GM18909 (cell line): ENCODE results near the gene DDX43.
A peak's percentile ranks its signal among the peaks of the same experiment; 100 is the strongest.
"Not testable (repeated sequence)": the region's sequence is repeated elsewhere in the genome, so short reads cannot be mapped to it uniquely, and the experiment has no call there.

Source experiments
- ATAC-seq: cut with Tn5 transposase; IDR thresholded peaks from one replicate; pipeline ENCODE4 v1.9.1; 2021; ENCODE audit warnings: mild to moderate bottlenecking; ENCODE audit not compliant: unreplicated experiment, poor library complexity

Gene DDX43

DNA sequence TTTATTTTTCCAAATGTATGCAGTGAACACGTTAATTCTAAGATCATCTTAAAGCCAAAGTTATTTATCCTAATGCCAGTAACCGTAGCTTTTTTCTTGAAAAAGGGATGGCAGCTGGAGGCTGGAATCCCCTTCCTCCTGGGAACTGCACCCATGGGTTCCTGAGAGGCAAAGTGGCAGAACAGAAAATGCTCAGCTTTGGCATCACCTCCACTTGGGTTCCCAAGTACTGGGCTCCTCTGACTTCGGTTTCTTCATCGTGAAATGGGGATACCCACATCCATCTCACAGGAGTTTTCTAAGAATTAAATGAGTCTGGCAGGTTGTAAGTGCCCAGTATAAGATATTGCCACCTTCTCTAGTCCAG, 6.2 kb upstream of the DDX43 start:
- ATAC-seq = peak; percentile 25

DNA sequence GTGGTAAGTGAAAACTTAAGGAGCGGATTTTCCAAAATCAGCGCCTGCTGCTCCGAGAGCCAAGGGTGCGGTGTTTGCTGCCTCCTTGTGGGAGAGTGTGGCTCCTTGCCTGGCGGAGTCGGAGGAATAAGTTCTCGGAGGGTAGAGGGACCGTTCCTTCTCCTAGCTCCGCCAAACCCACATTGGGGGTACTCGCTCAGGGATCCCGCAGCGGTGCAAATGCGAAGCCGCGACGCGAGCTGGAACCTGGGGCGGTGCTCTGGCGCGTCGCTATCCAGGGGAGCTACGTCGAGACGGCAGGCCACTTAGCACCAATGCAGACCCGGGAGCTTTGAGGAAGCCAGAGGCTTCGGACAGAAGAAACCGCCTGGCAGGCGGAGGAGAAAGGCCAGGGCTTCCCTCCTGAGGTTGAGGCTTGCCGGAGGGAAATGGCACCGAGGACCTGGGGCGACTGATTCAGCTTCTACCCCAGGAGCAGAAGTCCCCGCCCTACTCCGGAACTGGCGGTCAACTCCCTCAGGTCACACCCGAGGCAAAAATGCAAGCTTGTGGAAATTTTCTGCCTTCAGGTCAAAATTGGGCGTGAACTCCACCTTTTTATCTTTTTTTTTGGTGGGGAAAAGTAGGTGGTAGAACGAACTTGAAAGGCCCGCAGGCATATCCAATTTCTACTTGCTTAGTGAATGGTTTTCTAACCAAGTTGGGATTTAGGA, 5.7 kb upstream of the DDX43 start:
- peak; percentile 87 for ATAC-seq

DNA sequence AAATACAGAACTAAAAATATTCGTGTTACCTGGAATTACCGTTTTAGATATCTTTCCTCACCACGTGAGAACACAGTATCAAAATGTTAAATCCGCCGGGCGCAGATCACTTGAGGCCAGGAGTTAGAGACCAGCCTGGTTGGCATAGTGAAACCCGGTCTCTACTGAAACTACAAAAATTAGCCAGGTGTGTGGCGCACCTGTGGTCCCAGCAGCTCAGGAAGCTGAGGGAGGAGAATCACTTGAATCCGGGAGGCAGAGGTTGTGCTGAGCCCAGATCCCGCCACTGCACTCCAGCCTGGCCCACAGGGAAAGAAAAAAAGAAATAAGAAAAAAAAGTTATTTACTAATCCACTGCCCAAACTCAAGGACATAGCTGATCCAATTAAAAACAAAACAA, 4.8 kb upstream of the DDX43 start:
- no peak for ATAC-seq

DNA sequence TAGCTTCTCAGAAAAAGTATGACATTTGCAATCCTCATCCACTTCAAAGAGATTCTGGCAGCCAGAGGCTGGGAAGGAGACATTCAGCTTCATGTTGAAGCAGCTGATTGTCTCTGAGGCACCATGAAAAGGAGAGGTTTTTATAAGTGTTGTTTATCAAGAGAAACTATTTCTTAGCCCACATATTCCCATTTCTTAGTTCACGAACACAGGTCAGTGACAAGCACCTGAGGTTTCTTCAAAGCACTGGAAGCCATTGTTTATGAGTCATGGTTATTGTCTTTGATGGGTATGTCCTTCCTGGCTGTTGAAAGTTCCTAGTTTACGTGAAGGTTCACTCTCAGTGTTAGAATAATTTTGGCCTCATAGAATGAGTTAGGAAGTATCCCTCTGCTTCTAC, 3.0 kb upstream of the DDX43 start:
- ATAC-seq = no peak

DNA sequence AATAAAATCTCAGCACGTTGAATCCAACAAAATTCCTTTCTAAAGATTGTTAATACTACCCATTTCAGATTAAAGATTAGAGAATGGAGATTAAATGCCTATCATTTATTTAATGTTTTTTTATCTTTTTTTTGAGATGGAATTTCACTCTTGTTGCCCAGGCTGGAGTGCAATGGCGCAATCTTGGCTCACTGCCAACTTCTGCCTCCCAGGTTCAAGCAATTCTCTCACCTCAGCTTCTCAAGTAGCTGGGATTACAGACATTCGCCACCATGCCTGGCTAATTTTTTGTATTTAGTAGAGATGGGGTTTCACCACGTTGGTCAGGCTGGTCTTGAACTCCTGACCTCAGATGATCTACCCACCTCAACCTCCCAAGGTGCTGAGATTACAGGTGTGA, 2.4 kb upstream of the DDX43 start:
- not testable (repeated sequence) for ATAC-seq

DNA sequence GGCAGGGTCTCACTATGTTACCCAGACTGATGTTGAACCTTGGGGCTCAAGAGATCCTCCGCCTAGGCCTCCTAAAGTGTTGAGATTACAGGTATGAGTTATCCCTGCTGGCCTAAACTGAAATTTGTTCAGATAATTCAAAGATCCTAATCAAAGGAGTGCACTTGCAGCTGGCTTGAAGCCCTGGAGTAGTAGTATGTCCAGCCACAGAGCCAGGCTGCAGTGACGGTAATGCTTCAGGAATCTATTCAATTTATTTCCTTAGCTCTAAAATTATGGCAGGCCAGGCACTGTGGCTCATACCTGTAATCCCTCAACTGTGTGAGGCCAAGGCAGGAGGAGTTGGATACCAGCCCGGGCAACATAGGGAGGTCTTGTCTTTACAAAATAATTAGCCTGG, 1.4 kb upstream of the DDX43 start:
- ATAC-seq = no peak

DNA sequence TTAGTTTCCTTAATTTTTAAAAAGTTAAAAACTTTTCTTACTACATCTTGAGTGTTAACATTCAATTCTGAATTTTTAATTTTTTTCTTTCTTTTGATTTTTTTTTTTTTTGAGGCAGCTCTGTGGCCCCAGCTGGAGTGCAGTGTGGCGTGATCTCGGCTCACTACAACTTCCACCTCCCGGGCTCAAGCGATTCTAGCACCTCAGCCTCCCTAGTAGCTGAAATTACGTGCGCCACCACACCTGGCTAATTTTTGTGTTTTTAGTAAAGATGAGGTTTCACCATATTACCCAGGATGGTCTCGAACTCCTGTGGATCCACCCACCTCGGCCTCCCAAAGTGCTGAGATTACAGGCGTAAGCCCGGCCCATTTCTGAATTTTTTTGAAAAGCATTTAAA, 1.2 kb downstream of the DDX43 start:
- ATAC-seq = no peak

DNA sequence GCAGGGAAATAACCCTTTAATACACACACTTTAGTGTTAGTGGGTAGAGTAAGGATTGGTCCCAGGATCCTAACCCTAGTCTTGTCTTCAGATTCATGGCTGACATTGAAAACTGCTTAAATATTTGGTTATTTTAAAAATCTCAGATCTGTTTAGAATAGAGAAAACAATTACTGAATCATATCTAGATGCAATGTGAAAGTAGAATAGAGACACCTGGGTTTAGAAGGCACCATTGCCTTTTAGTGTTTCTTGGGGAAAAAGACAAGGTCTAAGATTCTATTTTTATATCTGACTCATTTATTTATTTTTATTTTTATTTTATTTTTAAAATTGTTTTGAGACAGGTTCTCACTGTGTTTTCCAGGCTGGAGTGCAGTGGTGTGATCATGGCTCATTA, 6.0 kb downstream of the DDX43 start:
- ATAC-seq = no peak

DNA sequence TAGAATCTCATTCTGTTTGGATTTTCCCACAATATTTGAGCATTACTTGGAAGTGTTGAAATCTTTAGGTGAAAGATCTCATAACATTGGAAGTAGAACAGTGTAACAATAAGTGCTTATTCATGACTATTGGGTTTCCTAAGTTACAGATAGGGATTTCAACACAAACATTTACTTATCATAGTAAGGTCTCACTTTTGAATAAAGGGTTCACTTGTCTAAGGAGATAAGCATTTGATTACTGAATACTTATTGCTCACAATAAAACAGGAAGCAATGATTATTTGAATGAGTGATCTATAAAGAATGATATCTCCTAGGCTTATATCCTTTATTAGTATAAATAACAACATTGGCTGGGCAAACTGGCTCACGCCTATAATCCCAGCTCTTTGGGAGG, 14.8 kb downstream of the DDX43 start:
- ATAC-seq = no peak

DNA sequence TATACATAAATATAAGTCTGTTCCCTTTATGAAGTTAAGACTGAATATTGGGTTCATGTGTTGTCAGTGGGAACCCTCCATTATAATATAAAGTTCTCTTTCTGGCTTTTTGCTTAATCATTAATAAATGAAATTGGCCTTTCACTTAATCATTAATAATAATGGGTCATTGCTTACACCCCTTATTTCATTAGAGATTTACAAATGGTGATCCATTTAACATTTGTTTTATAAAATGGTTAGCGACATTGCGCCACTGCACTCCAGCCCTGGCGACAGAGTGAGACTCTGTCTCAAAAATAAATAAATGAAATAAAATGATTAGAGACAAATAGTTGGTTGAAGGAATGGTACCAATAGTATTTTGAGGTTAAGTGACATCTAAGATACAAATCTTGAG, 18.5 kb downstream of the DDX43 start:
- no peak for ATAC-seq

DNA sequence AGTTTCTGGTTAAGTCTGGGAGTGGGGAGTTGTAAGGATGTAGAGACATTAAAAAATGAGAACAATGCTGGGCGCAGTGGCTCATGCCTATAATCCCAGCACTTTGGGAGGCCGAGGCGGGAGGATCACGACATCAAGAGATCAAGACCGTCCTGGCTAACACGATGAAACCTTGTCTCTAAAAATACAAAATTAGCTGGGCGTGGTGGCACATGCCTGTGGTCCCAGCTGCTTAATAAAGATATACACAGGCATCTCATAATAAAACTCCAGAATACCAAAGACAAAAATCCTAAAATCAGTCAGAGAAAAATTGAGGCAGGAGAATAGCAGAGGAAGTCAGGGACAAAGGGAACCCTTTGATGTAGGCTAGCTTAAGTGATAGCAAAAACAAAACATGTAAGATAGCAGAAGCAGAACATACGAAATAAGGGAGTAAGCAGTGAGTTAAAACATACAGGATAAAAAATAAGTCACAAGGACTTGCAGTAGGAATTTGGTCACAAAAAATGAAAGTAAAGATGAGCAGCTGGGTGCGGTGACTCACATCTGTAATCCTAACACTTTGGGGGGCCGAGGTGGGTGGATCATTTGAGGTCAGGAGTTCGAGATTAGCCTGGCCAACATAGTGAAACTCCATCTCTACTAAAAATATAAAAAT, 23.6 kb downstream of the DDX43 start:
- ATAC-seq = no peak

DNA sequence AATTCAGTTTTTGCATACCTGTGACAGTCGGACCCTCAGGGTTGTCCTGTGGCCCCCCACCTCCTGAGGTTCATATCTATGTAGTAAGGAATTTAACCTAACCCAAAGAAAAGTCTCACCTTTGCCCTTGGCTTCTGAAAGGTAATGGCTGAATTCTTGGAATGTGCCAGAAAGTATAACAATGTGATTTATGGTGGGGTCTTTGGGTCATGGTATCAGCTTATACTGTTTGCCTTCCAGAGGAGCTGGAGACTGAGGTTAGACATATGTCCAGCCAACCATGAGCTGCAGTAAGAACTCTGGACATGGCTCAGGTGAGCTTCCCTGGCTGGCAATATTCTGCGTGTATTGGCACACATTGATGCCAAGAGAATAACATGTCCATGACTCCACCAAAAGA, 26.9 kb downstream of the DDX43 start:
- ATAC-seq = no peak

DNA sequence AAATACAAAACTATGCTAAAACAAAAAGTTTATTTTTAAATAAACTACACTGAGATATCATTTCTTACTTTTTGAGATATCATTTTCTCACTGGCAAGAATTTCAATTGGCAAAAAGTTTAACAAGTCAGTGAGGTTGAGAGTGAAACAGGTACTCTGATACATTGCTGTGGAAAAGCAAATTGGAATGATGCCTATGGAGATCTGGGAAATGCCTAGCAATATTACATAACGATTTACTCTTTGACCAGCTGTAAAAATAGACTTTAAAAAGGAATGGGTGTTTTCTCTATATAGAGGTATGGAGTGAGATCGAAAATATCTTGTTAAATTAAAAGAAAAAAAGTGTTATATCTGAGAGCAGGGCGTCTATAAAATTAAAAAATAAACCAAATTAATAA, 40.6 kb downstream of the DDX43 start:
- ATAC-seq = no peak

DNA sequence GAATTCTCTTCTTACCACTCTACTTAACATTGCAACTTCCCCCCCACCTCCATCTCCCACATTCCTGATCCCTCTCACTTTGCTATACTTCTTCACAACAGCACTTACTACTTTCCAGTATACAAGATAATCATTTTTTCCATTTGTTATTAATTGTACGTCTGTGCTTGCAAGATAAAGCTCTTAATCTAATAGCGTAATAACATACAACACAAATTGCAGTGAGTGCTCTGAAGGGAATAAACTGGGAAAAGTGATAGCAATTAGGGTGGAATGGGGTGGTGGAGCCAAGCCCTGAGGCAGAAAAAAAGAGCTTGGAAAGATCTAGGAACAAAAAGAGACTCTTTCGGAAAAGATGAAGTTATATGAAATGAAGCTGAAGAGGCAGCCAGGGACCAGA, 48.9 kb downstream of the DDX43 start:
- no peak for ATAC-seq

DNA sequence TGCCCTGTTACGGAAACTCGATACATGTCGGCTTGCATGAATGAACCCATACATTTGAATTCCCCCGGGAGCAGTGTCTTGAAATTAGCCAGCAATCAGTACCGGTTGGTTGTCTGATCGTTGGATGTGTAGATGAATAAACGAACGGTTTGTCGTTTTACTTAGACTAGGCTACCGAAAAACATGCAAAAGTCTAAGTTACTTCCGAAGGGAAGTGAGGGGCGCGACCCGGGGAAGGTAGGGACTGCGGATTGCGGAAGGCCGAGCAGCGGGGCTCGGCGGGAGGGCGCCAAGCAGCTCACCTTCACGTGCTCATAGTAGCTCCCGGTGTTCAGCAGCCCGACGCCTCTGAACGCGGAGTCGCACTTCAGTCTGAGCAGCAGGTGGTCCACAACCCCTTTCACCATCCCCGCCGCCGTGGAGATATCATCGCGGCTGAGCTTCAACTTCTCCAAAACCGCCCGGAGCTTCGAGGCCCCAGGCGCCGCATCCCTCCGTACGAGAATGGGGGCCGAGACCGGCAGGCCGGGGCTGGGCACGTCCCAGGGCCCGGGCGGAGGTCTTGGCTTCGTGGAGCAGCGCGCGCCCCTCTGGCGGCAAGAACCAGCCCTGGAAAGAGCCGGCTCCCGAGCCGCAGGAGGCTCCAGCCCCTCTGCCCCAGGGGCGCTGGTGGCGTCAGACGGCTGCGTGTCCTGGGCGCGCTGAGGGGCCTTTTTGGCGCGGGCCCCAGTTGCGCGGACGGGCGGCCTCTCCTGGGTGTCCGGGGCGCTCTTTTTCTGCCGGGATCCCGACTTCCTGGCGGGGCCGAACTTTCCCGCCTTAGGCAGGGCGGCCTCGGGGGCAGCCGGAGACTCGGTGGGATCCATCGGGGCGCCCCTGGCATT, 56.8 kb downstream of the DDX43 start:
- ATAC-seq = peak; percentile 67

DNA sequence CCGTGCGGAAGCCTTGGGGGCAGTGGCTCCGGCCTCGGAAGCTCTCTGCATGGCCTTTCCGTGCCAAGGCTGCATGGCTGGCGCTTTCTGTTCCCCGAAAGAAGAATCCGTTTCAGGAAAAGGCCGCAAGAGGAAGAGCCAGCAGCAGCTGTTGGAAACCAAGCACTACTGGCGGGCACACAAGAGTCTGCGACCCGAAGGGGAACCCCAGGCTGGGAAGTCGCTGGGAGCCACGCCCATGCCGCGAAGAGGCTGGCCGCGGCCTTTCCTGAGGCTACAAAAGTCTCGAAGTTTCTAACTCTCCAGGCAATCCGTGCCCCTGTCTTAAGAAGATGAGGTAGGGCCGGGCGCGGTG, 57.5 kb downstream of the DDX43 start, which contains the start of gene CGAS:
CGAS (minus strand) TSS at position 191 of the 355 bp plus-strand sequence; CDS start at position 75, 116 bp downstream.
- peak; percentile 75 for ATAC-seq

DNA sequence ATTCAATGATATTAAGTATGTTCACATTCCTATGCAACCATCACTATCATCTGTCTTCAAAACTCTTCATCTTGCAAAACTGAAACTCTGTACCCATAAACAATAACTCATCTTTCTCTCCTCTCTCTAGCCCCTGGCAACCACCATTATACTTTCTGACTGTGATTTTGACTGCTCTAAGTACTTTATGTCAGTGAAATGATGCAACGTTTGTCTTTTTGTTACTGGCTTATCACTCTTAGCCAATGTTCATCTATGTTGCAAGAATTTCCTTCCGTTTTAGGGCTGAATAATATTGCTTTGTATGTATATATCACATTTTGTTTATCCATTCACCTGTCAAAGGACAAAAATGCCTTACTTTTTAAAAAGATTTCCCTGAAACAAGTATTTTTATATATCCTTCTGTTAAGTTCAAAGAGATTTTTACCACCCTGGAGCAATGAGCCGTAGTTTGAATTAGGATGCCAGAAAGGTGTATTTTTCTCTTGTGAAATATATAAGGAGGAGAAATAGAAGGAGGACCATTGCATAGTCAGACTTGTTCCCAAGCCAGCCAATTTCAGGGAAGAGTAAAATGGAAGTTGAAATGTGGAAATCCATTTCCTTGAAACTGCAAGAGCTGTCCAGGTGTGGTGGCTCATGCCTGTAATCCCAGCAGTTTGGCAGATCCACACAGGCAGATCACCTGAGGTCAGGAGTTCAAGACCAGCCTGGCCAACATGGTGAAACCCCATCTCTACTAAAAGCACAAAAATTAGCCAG, 61.4 kb downstream of the DDX43 start:
- ATAC-seq = no peak

DNA sequence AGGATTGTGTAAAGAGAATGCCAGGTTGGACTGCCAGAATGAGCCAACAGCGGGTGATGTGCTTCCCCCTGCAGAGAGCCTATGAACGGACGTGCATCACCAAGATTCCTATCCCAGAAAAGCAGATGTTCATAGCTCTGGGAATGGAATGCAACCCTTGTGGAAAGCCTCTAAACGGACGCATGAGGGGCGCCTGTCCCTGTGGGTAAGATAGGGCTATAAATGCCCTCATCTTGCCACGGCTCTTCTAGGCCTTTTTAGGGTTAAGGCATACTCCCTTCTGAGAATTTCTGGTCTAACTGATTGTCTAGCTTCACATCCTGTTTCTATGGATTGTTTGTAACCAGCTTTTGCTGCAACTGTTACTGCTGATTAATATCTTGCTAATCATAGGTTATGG, 64.8 kb downstream of the DDX43 start:
- ATAC-seq = not testable (repeated sequence)

DNA sequence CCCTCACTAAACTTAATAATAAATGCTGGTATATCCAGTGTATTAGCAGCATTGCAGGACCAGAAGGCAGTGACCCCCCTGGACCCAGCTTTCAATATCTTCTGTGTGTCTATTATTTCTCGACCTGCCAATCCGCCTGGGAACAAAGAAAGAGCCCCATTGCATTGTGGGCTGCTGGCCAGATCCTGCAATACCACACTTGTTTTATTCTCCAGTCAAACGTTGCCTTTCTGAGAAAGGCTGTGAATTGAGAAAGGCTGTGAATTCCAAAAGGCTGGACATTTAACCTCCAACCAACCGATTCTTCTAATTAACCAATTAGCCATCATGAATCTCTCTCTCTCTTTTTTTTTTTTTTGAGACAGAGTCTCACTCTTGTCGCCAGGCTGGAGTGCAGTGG, 65.4 kb downstream of the DDX43 start:
- ATAC-seq = no peak

DNA sequence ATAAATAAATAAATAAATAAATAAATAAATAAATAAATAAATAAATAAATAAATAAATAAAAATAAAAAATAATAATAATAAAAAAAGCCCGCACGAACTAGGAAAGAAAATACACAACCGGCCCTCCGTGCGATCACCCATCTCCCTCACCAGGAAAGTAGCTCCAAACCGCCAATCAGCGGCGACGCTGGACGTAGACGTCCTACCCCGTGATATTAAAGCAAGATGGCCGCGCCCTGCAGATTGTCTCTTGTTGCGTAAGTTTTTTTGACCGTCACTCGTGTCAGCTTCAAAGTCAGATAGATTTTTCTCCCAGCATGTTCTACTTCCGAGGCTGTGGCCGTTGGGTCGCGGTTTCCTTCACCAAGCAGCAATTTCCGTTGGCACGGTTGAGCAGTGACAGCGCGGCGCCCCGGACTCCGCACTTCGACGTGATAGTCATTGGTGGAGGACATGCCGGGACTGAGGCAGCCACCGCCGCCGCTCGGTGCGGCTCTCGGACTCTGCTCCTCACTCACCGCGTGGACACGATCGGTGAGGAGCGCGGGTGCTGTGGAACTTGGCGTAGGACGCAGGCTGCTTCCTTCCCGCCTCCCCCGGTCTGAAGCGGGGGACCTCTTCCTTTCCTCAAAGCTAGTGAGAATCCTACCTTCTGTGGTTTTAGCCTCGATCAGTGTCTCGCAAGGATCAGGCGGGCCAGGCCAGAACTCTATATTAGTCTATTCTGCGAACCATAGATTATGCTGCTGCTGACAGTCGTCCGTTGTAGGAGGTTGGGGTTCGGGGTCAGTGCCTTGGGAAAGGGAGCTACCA, 67.1 kb downstream of the DDX43 start, which contains the start of gene MTO1:
MTO1 (plus strand) TSS at position 201 of the 814 bp plus-strand sequence; CDS start at position 319, 118 bp downstream.
- ATAC-seq = peak; percentile 97
